GM06990 (cell line): ENCODE measurements around the gene CHCHD6.

Experiments
- DNase-seq: peaks from one replicate; pipeline ENCODE4 v3.0.0-alpha.2; 2011; ENCODE audit not compliant: insufficient read length; ENCODE audit errors: extremely low read depth
- H3K27me3 ChIP-seq: replicated peaks from 2 replicates; pipeline ENCODE4 v1.6.0; 2011; ENCODE audit warnings: low read length; ENCODE audit not compliant: control insufficient read depth, insufficient read depth
- H3K36me3 ChIP-seq: 2 replicates; pipeline ENCODE4 v1.5.1; 2011; ENCODE audit warnings: low read length; ENCODE audit not compliant: control insufficient read depth, insufficient read depth
- H3K4me3 ChIP-seq: replicated peaks from 2 replicates; pipeline ENCODE4 v1.5.1; 2011; ENCODE audit warnings: low read depth, mild to moderate bottlenecking, control low read depth, low read length
- TF ChIP-seq, protein P1 (sequence below): IDR thresholded peaks from 2 replicates; pipeline ENCODE4 v1.5.1; 2011; ENCODE audit warnings: low read length, control low read depth, mild to moderate bottlenecking, inconsistent platforms; ENCODE audit not compliant: insufficient read depth, poor library complexity, severe bottlenecking

Gene CHCHD6

DNA sequence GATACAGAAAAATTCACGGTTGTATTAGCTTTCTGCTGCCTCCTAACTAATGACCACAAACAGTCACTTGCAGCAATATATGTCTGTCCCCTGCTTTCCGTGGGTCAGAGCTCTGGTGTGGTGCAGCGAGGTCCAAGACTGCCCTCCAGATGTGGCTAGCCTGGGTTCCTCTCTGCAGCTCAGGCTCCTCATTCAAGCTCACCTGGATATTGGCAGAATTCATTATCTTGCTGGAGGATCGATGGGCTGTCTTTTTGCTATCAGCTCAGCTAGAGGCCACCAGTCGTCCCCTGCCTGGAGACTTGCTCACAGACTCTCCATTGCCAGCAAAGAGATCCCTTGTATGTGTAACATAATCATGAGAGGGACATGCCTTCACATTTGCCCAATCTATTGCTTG is 266.1 kb downstream of the CHCHD6 start:
- no peak overlapping the region for H3K4me3 ChIP-seq
- no peaks in the 10 kb centered on the region; the same call in 1 of the 2 replicates for H3K27me3 ChIP-seq
- TF ChIP-seq, protein P1, sequence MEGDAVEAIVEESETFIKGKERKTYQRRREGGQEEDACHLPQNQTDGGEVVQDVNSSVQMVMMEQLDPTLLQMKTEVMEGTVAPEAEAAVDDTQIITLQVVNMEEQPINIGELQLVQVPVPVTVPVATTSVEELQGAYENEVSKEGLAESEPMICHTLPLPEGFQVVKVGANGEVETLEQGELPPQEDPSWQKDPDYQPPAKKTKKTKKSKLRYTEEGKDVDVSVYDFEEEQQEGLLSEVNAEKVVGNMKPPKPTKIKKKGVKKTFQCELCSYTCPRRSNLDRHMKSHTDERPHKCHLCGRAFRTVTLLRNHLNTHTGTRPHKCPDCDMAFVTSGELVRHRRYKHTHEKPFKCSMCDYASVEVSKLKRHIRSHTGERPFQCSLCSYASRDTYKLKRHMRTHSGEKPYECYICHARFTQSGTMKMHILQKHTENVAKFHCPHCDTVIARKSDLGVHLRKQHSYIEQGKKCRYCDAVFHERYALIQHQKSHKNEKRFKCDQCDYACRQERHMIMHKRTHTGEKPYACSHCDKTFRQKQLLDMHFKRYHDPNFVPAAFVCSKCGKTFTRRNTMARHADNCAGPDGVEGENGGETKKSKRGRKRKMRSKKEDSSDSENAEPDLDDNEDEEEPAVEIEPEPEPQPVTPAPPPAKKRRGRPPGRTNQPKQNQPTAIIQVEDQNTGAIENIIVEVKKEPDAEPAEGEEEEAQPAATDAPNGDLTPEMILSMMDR = no peak
- DNase-seq = no peak
- no peaks in the 10 kb centered on the region for H3K36me3 ChIP-seq

DNA sequence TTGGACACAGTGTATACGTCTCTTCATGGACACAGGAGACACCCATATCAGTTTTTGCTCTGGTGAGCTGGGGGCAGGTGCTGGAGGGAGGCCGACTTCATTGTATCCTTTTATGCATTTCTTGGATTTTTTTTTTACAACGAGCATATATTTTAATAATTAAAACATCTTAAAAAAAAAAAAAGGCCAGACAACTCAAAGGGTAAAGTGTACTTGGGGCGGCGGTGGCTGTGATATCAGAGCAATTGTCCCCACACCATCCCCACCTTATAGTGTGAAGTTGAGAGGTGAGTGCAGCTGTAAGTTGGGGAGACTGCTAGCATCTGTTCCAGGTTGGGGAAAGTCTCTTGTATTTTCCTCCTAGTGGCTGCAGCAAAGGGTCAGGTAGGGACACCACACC is 266.9 kb downstream of the CHCHD6 start:
- Histone ChIP-seq H3K36me3 (no peaks in the 10 kb centered on the region), H3K27me3 (no peaks in the 10 kb centered on the region; the same call in 1 of the 2 replicates), H3K4me3 (no peak overlapping the region)
- TF ChIP-seq, protein P1 = no peak
- no peak for DNase-seq

DNA sequence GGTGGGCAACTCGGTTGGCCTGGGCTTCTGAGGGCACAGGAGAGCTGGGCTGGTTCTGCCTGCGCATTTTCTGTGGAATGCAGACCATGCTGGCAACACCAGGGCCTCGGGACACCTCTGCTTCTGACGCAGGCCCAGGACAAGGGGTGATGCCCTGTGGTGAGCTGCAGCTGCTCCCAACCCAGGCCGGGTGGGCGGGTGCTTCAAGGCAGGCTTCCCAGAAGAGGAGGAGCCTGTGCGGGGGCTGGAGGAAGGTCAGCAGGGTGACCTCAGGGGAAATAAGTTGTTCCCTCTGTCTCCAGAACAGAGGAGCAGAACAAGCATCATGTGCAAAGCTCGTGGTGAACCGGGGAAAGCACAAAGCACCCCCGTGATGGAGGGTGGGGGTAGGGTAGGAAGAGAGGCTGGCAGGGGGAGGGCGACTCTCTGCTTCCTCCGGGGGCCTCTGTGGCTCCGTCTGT is 267.9 kb downstream of the CHCHD6 start:
- no peak for DNase-seq

DNA sequence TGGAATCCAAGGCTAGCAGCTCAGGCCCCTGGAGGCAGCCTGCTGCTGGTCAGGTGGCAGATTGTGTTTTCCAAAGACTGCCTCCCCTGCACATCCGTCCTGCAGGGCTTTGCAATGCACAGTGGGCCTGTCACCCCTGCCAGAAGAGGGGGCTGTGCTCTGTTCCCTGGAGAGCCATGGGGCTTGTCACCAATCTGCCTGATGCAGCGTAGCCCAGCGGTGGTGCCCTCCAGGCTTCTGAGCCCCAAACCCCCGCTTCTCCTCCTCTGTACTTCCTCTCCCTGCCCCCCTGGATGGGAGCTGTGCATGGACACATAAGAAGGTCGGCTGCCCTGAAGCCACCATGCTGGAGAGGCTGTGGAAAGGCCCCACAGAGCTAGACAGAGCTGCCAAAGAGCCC is 268.8 kb downstream of the CHCHD6 start:
- TF ChIP-seq, protein P1 = peak; percentile 15
- no peak overlapping the region for H3K4me3 ChIP-seq
- no peak for DNase-seq

More for the DNA sequence above, 267.9 kb downstream of the CHCHD6 start:
- H3K27me3 ChIP-seq = no peaks in the 10 kb centered on the region; the same call in 1 of the 2 replicates
- TF ChIP-seq, protein P1 = no peak
- H3K36me3 ChIP-seq = no peaks in the 10 kb centered on the region
- H3K4me3 ChIP-seq = no peak overlapping the region

DNA sequence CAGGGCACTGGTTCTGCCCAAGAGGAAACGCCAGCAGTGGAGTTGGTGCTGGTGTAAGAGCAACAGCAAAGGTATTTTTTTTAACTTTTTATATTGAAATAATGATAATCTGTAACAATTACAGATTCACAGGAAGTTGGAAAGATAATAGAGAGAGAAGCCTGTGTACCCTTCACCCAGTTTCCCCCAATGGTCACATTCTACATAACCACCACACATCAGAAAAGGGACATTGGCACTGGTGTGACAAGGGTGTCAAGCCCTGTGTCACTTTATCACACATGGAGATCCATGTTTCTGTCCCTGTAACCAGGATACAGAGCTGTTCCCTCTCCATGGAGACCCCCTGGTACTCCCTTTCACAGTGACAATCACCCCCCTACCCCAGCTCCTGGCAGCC is 269.8 kb downstream of the CHCHD6 start:
- TF ChIP-seq, protein P1 = no peak
- Histone ChIP-seq H3K4me3 (no peak overlapping the region), H3K36me3 (no peaks in the 10 kb centered on the region), H3K27me3 (no peaks in the 10 kb centered on the region; the same call in none of the 2 replicates)
- no peak for DNase-seq

More for the DNA sequence above, 268.8 kb downstream of the CHCHD6 start:
- H3K36me3 ChIP-seq = no peaks in the 10 kb centered on the region
- H3K27me3 ChIP-seq = no peaks in the 10 kb centered on the region; the same call in 1 of the 2 replicates

DNA sequence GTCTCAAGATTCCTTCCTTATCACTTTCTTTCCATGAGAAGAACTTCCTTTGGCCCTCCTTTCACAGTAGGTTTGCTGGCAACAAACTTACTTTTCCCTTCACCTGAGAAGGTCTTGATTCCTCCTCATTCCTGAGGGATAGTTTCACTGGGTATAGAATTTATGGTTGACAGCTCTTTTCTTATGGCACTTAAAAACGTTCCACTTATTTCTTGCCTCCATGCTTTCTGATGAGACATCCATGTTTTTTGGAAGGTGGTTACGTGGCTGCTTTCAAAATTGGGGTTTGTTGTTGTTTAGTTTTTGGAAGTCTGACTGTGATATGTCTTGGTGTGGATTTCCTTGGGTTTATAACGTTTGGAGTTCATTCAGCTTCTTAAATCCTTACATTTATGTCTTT is 270.7 kb downstream of the CHCHD6 start:
- TF ChIP-seq, protein P1 = no peak
- no peak for DNase-seq
- H3K36me3 ChIP-seq = no peaks in the 10 kb centered on the region
- H3K27me3 ChIP-seq = no peaks in the 10 kb centered on the region; the same call in none of the 2 replicates
- no peak overlapping the region for H3K4me3 ChIP-seq
